CD4-positive, alpha-beta T cell treated with Interleukin-12 subunit alpha and Interleukin-12 subunit beta, for 1 hour (primary cell): ENCODE results near the gene CTNND2.

Experiments
- DNase-seq: peaks from one replicate; pipeline ENCODE4 v3.0.0-alpha.2; 2020

Gene CTNND2

GRCh38 chr5:11904265-11904906 is at the start of gene CTNND2:
Gene CTNND2, minus strand, starts transcription at chr5:11904446. Its CDS starts 593 bp downstream, at chr5:11903853.
- no peak for DNase-seq

GRCh38 chr5:11946317-11946716 is 42.1 kb upstream of the CTNND2 start:
- DNase-seq: no peak

GRCh38 chr5:11941566-11941965 is 37.3 kb upstream of the CTNND2 start:
- no peak for DNase-seq

- no peak for DNase-seq
Observed at GRCh38 chr5:11931638-11932037, 27.4 kb upstream of the CTNND2 start.

GRCh38 chr5:11928909-11929308 is 24.7 kb upstream of the CTNND2 start:
- DNase-seq: no peak

GRCh38 chr5:11925701-11926100 is 21.5 kb upstream of the CTNND2 start:
- DNase-seq: no peak

- DNase-seq: no peak
Observed at GRCh38 chr5:11922394-11922793, 18.1 kb upstream of the CTNND2 start.

- no peak for DNase-seq
Observed at GRCh38 chr5:11918463-11919045, 14.3 kb upstream of the CTNND2 start.

GRCh38 chr5:11909471-11909870 is 5.2 kb upstream of the CTNND2 start:
- no peak for DNase-seq

GRCh38 chr5:11906497-11906896 is 2.3 kb upstream of the CTNND2 start:
- no peak for DNase-seq

GRCh38 chr5:11905206-11905605 is 960 bp upstream of the CTNND2 start:
- DNase-seq: no peak

GRCh38 chr5:11903614-11904264 is 507 bp downstream of the CTNND2 start:
- DNase-seq: no peak

GRCh38 chr5:11903121-11903613 is 1.1 kb downstream of the CTNND2 start:
- DNase-seq: no peak

- DNase-seq: no peak
Observed at GRCh38 chr5:11902201-11902619, 2.0 kb downstream of the CTNND2 start.

- no peak for DNase-seq
Observed at GRCh38 chr5:11898787-11899186, 5.5 kb downstream of the CTNND2 start.

- no peak for DNase-seq
Observed at GRCh38 chr5:11897781-11898180, 6.5 kb downstream of the CTNND2 start.

GRCh38 chr5:11894992-11895391 is 9.3 kb downstream of the CTNND2 start:
- no peak for DNase-seq

- no peak for DNase-seq
Observed at GRCh38 chr5:11892832-11893231, 11.4 kb downstream of the CTNND2 start.

- no peak for DNase-seq
Observed at GRCh38 chr5:11890777-11891176, 13.5 kb downstream of the CTNND2 start.

- DNase-seq: no peak
Observed at GRCh38 chr5:11888221-11888620, 16.0 kb downstream of the CTNND2 start.

GRCh38 chr5:11878814-11879213 is 25.4 kb downstream of the CTNND2 start:
- DNase-seq: no peak

GRCh38 chr5:11873587-11873986 is 30.7 kb downstream of the CTNND2 start:
- no peak for DNase-seq

- no peak for DNase-seq
Observed at GRCh38 chr5:11869203-11869602, 35.0 kb downstream of the CTNND2 start.

GRCh38 chr5:11863911-11864310 is 40.3 kb downstream of the CTNND2 start:
- DNase-seq: no peak
